MM.1S (cell line): Measurements from ENCODE around the gene LGMN.

ENCODE experiments used
- EZH2 ChIP-seq: fragments of 300-600 bp; sonication (generic); optimal IDR thresholded peaks from 2 replicates; pipeline ENCODE3; 2017; ENCODE audit warnings: low read depth, mild to moderate bottlenecking, antibody characterized with exemption, low read length, mixed read lengths
- TF ChIP-seq, protein P1 (sequence below): fragments of 300-600 bp; sonication (generic); IDR thresholded peaks from 2 replicates; pipeline ENCODE4 v1.5.1; 2016; ENCODE audit warnings: antibody characterized with exemption, low read length, mixed read lengths

DNA sequence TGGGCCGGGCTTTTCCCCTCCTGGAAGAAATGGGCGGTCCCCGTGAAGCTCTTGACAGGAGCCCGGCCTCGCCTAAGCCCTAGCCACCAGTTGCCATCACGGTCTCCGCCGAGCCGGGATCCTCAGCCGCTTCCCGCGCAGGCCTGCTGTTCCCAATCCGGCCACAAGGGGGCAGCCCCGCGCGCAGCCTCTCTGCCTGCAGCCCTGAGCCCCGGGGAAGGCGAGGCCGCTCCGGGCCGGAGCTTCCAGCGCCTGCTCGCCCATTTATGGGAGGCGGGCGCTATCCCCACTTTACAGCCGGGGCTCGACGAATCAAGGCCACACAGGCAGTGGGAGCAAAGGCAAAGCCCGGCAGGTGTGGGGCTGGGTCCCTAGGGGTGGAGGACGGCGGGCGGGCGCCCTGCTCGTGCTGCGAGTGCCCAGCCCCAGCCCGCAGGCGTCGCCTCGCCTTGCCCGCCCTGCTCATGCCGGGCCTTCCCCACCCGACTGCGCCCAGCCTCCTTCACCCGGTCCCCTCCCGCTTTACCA is 61.5 kb downstream of the LGMN start:
- TF ChIP-seq, protein P1, sequence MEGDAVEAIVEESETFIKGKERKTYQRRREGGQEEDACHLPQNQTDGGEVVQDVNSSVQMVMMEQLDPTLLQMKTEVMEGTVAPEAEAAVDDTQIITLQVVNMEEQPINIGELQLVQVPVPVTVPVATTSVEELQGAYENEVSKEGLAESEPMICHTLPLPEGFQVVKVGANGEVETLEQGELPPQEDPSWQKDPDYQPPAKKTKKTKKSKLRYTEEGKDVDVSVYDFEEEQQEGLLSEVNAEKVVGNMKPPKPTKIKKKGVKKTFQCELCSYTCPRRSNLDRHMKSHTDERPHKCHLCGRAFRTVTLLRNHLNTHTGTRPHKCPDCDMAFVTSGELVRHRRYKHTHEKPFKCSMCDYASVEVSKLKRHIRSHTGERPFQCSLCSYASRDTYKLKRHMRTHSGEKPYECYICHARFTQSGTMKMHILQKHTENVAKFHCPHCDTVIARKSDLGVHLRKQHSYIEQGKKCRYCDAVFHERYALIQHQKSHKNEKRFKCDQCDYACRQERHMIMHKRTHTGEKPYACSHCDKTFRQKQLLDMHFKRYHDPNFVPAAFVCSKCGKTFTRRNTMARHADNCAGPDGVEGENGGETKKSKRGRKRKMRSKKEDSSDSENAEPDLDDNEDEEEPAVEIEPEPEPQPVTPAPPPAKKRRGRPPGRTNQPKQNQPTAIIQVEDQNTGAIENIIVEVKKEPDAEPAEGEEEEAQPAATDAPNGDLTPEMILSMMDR = peak; percentile 78
- no peak for TF ChIP-seq EZH2
